Colonic mucosa (tissue), 4 donors: ENCODE results near the gene MCUB. TPM values are rescaled to one million over a fixed set of nuclear protein-coding genes. Genes with fewer than 3 reads are reported as not detected.
A peak's percentile ranks its signal among the peaks of the same experiment; 100 is the strongest.

Experiments
- DNase-seq: peaks from one replicate; pipeline ENCODE4 v3.0.0-alpha.2; 2020
- H3K27ac ChIP-seq: fragments of 200-600 bp; one replicate; pipeline ENCODE4 v1.8.0; 2021
- H3K27me3 ChIP-seq: fragments of 200-600 bp; one replicate; pipeline ENCODE4 v1.8.0; 2021
- H3K36me3 ChIP-seq: fragments of 200-600 bp; one replicate; pipeline ENCODE4 v1.8.0; 2021
- H3K4me1 ChIP-seq: fragments of 200-600 bp; one replicate; pipeline ENCODE4 v1.8.0; 2021; ENCODE audit warnings: mild to moderate bottlenecking
- H3K4me3 ChIP-seq: fragments of 200-600 bp; one replicate; pipeline ENCODE4 v1.8.0; 2021
- H3K9ac ChIP-seq, 2 donors: one replicate each; pipeline ENCODE4 v1.7.0; 2013; ENCODE audit warnings: control low read depth in 2 of 2, low read depth in 2 of 2, low read length in 2 of 2
- H3K9me3 ChIP-seq: fragments of 200-600 bp; one replicate; pipeline ENCODE4 v1.8.0; 2021
- intact Hi-C: fragments of 100-400 bp; cut with DNase I; formaldehyde crosslinking; loops from one replicate; pipeline ENCODE4 v1.14.1; 2022
- total RNA-seq, 2 donors: library from RNA; stranded (reverse); fragmentation: NEBNext Ultra II Directional in 1 of 2; extraction: Animal tissue kit (Norgen Biotek cat#: 25700) in 1 of 2; gene quantifications; one replicate each; pipeline ENCODE4 v1.2.1, GENCODE V29; 2021
- TF ChIP-seq, protein P1 (sequence below): fragments of 200-600 bp; IDR thresholded peaks from one replicate; pipeline ENCODE4 v1.8.0; 2022; ENCODE audit warnings: antibody characterized with exemption, mild to moderate bottlenecking
- donor health status: healthy.
- donor health status: DM: no; HTN: no; CAD: no.
- donor health status: DM: no; HTN: no; CAD: no.

MCUB gene
- total RNA-seq, 2 donors from 2014 or later = 10.4 to 11.7 TPM

DNA sequence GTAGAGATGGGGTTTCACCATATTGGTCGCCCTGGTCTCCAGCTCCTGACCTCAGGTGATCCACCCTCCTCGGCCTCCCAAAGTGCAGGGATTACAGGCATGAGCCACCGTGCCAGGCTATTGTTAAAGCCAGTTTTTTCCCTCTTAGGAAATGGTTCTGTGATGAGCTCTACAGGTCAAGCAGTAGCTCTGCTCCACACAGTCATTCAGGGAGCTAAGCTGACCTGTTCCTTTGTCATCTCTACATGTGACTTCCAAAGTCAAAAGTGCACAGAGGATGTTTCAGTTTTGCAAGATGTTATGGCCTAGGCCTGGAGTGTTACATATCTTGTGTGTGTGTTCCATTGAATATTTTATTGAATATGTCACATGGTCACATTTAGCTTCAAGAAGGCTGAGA is 11.4 kb downstream of the MCUB start:
- Histone ChIP-seq H3K27ac (no peak overlapping the region), H3K9me3 (no peaks in the 10 kb centered on the region), H3K36me3 (no peaks in the 10 kb centered on the region), H3K4me3 (no peak overlapping the region), H3K9ac (no peak overlapping the region), H3K4me1 (no peaks in the 10 kb centered on the region), H3K27me3 (no peaks in the 10 kb centered on the region)
- TF ChIP-seq, protein P1, sequence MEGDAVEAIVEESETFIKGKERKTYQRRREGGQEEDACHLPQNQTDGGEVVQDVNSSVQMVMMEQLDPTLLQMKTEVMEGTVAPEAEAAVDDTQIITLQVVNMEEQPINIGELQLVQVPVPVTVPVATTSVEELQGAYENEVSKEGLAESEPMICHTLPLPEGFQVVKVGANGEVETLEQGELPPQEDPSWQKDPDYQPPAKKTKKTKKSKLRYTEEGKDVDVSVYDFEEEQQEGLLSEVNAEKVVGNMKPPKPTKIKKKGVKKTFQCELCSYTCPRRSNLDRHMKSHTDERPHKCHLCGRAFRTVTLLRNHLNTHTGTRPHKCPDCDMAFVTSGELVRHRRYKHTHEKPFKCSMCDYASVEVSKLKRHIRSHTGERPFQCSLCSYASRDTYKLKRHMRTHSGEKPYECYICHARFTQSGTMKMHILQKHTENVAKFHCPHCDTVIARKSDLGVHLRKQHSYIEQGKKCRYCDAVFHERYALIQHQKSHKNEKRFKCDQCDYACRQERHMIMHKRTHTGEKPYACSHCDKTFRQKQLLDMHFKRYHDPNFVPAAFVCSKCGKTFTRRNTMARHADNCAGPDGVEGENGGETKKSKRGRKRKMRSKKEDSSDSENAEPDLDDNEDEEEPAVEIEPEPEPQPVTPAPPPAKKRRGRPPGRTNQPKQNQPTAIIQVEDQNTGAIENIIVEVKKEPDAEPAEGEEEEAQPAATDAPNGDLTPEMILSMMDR = no peak
- intact Hi-C loops = loop anchor here (10.0 kb wide), 1 partner anchor 147 kb away; no protein-coding TSS in a partner anchor
- DNase-seq = no peak

DNA sequence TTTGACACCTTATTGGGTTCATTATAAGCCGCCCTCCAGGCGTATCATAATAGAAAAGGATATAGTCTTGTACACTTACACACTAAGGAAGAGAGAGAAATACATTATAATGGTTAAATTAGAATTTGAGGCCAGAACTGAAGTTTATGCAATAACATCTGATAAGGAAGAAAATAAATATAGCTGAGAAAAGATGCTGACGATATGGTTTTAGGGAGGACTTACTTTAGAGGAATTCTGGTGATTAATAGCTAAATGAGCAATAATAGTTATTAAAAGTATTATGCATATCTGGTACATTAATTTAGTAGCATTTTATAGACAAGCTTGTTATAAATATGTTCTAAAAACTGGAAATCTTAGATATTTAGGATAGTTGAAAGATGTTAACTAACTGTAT is 12.1 kb downstream of the MCUB start:
- Histone ChIP-seq H3K9ac (no peak overlapping the region), H3K4me1 (no peaks in the 10 kb centered on the region), H3K27ac (no peak overlapping the region), H3K9me3 (no peaks in the 10 kb centered on the region), H3K36me3 (no peaks in the 10 kb centered on the region), H3K27me3 (no peaks in the 10 kb centered on the region), H3K4me3 (no peak overlapping the region)
- intact Hi-C loops = loop anchor here (10.0 kb wide), 1 partner anchor 147 kb away; no protein-coding TSS in a partner anchor
- no peak for DNase-seq
- TF ChIP-seq, protein P1 = no peak

DNA sequence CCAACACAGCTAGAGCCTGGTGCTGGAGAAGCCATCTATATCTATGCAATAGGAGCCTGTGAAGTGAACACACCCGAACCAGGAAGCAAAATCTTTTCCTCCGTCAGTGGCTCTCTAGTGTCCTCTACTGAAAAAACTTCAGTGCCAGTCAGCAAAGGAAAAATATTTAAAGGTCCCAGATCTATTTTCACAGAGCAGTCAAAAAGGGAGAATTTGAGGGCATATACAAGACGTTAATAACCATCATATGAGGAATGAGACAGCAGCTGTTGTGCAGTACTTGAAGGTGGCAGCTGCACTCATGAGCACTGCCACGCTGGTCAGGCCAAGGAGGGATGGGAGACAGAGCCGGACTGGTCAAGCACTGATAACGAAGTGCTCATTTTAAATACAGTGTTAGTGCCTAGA is 14.4 kb downstream of the MCUB start:
- TF ChIP-seq, protein P1 = peak; percentile 29
- intact Hi-C loops = loop anchor here (10.0 kb wide), 1 partner anchor 150 kb away; no protein-coding TSS in a partner anchor
- no peaks in the 10 kb centered on the region for H3K36me3 ChIP-seq
- H3K4me3 ChIP-seq = no peak overlapping the region
- H3K9me3 ChIP-seq = no peaks in the 10 kb centered on the region
- no peaks in the 10 kb centered on the region for H3K27me3 ChIP-seq
- H3K27ac ChIP-seq = no peak overlapping the region
- no peak overlapping the region for H3K9ac ChIP-seq
- H3K4me1 ChIP-seq = no peaks in the 10 kb centered on the region
- peak; percentile 28 for DNase-seq

DNA sequence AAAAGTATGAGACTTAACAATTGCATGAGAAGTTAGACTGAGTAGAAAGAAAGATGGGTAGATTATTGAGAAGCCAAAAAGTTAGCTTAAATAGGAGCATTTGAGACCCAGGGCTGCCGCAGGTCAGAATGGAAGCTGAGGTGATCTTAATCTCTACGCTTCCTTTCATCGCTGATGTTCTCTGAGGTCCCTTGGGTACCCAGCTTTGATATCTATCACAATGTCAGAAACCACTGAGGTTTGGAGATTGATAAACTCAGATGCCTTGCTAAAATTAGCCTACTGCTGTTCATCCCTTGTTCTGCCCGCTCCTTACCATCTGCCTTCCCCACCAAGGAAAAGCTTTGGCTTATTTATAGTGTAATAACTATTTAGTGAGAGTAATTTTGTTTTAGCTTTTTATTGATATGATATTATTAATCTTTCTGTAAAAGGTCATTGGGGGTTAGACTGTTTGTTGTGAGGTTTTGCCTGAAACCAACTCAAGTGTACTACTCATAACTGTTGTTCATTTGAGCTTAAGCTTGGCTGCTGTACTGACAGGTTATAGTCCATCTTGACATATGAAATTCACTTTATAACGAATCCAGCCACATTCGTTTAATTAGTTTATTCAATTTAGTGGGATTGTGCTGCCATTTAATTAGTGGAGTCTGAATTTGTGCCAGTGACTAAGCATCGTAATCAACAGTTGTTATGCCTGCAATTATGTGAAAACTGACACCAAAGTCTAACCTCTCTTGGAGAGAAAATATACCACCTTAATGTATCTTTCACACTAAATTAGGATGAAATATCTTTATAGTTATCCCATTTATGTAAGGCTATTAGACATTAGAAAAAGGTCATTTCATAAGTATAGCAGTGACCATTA is 15.1 kb downstream of the MCUB start:
- Histone ChIP-seq H3K27ac (no peak overlapping the region), H3K27me3 (no peaks in the 10 kb centered on the region), H3K9ac (no peak overlapping the region), H3K36me3 (no peaks in the 10 kb centered on the region), H3K4me3 (no peak overlapping the region), H3K9me3 (no peaks in the 10 kb centered on the region), H3K4me1 (no peaks in the 10 kb centered on the region)
- no peak for DNase-seq
- intact Hi-C loops = loop anchor here (10.0 kb wide), 1 partner anchor 150 kb away; no protein-coding TSS in a partner anchor
- TF ChIP-seq, protein P1 = no peak

DNA sequence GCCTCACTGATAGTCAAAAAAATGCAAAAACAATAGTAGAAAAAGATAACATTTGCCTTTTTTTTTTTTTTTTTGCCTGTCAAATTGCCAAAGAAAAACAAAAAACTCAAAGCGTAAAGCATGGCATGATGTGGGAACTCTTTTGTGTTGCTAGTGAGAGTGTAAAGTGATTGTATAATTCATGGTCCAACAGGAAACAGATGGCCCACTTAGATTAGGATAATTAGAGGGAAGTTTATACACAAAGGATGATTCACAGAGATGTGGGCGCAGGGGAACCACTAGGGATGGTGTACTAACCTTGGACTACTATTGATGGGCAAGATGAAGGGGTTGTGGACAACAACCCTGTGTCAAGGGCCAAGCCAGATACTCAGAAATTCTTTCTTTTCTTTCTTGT is 16.4 kb downstream of the MCUB start:
- no peaks in the 10 kb centered on the region for H3K9me3 ChIP-seq

More for the DNA sequence above, 16.4 kb downstream of the MCUB start:
- no peak for DNase-seq
- Histone ChIP-seq H3K36me3 (no peaks in the 10 kb centered on the region), H3K27ac (no peak overlapping the region), H3K4me1 (no peaks in the 10 kb centered on the region), H3K4me3 (no peak overlapping the region), H3K9ac (no peak overlapping the region), H3K27me3 (no peaks in the 10 kb centered on the region)
- TF ChIP-seq, protein P1 = no peak
- intact Hi-C loops = loop anchor here (10.0 kb wide), 1 partner anchor 152 kb away; no protein-coding TSS in a partner anchor
